Body of pancreas (tissue), 4 donors: ENCODE measurements around the gene DUSP14.

Source experiments
- POLR2A ChIP-seq, 3 donors: fragments of 450-650 bp; IDR thresholded peaks; one replicate each; pipeline ENCODE4 v1.6.1; 2016; ENCODE audit warnings: antibody characterized with exemption in 3 of 3, mild to moderate bottlenecking in 2 of 3
- TF ChIP-seq, protein P1 (sequence below), 7 experiments: fragments of 450-650 bp in 4 of 7; fragments of 200-600 bp in 3 of 7; sonication (generic) in 3 of 7; IDR thresholded peaks; one replicate each; pipeline ENCODE4 v1.5.1; 2016 to 2019; ENCODE audit warnings: antibody characterized with exemption in 7 of 7

DNA sequence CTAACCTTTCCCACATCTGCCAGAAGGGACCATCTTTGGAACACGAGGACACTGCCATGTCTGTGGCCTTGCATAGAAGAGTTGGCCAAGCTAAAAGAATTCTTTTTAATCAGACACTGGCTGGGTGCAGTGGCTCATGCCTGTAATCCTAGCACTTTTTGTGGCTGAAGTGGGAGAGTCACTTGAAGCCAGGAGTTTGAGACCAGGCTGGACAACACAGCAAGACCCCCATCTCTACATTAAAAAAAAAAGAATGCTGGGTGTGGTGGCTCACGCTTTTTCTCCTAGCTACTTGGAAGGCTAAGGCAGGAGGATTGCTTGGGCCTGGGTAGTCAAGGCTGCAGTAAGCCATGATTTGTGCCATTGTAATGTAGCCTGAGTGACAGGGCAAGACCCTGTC lies 9.3 kb upstream of the DUSP14 start:
- TF ChIP-seq, protein P1, sequence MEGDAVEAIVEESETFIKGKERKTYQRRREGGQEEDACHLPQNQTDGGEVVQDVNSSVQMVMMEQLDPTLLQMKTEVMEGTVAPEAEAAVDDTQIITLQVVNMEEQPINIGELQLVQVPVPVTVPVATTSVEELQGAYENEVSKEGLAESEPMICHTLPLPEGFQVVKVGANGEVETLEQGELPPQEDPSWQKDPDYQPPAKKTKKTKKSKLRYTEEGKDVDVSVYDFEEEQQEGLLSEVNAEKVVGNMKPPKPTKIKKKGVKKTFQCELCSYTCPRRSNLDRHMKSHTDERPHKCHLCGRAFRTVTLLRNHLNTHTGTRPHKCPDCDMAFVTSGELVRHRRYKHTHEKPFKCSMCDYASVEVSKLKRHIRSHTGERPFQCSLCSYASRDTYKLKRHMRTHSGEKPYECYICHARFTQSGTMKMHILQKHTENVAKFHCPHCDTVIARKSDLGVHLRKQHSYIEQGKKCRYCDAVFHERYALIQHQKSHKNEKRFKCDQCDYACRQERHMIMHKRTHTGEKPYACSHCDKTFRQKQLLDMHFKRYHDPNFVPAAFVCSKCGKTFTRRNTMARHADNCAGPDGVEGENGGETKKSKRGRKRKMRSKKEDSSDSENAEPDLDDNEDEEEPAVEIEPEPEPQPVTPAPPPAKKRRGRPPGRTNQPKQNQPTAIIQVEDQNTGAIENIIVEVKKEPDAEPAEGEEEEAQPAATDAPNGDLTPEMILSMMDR (IDR thresholded peaks at IDR 0.05) = no peak
- TF ChIP-seq POLR2A (IDR thresholded peaks at IDR 0.05) = no peak
